Fibroblast of skin of right quadriceps (primary cell): ENCODE measurements around the gene DYRK3.

Source experiments
- DNase-seq: peaks from one replicate; pipeline ENCODE4 v3.0.0-alpha.2; 2013

Gene DYRK3

DNA sequence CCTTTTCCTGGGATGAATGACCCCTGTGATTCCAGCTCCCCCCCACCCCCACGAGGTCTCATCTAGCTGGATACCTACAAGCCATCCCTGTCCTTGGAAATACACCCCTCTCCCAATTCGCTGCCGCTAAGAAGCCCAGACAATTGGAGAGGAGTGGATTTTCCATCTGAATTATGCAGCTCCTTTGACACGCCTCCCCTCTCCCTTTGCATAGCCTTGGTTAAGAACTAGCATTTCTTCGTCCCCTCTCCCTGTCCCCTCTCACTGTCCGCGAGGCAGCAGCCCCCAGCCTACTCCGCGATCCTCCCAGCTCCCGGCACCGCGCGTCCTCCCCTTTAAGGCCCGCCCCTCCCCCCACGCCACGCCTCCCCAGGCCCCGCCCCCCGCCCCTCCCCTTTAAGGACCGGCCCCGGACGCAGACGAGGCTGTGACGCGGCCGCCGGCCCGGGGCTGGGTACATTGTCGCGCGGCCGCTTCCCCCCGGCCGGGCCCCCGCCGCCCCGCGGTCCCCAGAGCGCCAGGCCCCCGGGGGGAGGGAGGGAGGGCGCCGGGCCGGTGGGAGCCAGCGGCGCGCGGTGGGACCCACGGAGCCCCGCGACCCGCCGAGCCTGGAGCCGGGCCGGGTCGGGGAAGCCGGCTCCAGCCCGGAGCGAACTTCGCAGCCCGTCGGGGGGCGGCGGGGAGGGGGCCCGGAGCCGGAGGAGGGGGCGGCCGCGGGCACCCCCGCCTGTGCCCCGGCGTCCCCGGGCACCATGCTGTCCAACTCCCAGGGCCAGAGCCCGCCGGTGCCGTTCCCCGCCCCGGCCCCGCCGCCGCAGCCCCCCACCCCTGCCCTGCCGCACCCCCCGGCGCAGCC, 49.4 kb downstream of the DYRK3 start, which contains the start of gene MAPKAPK2:
Gene MAPKAPK2, plus strand, starts transcription at position 428 of the 856 bp plus-strand sequence. Its CDS starts 325 bp downstream, at position 753.
- peak; percentile 75 for DNase-seq

DNA sequence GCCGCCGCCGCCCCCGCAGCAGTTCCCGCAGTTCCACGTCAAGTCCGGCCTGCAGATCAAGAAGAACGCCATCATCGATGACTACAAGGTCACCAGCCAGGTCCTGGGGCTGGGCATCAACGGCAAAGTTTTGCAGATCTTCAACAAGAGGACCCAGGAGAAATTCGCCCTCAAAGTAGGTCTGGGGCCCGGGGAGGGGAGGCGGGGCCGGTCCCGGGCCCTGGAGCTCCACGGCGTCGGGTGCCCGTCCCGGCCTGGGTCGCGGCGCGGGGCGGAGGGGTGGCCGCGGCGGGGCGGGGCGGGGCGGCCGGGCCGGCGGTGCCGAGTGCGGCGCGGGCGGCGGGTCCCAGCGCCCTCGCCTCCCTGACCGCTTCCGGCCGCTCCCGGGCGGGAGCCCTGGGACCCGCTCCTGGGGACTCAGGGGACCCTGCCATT, 50.0 kb downstream of the DYRK3 start:
- DNase-seq = no peak

DNA sequence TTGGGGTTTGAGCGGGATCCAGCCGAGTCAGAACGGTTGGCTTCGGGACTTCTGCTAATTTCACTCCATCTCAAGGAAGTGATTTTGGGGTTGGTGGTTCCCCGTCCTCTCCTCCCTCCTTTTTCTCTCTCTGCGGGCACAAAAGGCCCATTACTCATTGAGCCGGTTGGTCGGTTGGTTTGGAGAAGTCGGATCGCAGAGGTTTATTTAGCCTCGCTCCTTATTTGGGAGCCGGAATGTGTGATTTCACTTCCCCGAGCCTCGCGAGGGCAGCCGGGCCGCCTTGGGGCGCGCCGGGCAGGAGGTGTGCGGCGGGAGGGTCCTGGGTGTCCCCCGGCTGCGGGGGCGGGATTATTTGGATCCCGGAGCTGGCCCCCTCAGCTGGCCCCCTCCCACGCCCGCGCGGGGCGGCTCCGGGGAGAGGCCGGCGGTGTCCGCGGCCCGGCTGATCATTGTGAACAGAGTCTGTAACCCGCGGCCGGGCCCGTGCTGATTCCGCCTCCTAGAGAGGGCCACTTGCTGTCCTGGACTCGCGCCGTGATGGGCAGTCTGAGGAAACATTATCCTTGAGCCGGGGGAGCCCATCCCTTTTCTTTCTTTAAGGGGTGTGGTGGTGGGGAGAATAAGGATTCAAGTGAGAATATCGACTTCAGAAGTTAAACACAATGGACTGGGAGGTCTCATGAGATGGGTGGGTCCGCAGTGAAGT, 50.6 kb downstream of the DYRK3 start:
- peak; percentile 76 for DNase-seq

DNA sequence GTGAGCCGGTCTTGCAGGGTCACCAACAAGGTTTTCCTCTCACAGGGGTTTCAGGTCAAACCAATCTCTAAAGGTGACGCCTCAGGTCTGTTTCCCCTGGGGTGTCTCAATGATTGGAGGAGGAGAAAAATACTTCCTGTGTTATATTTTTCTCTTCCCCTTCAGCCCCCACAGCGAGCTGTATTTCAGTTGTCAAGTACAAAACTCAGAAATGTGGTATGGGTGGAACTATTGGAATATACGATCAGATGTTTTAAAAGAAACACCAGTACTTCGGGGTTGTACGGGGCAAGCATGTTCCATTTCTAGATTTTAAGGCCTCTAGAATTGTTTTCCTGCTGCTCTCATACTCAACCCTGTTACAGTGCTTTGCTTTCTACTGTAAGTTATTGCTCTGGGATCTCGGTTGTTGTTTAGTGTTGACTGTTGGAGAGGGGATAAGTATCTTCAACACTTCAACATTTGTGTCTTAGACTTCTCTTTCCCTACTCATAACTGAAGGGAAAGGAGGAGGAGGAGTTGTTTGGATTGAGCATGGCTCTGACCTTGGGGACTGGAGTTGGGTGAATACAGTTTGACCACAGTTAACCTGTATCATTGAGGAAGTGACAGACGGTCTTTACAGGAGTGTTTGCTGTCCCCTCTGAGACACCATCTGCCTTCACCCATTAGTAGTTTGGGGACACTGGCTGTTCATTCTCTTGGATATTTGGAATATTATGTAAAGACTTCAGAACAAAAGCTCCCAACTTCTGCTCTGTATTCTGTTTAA, 51.3 kb downstream of the DYRK3 start:
- DNase-seq = no peak

DNA sequence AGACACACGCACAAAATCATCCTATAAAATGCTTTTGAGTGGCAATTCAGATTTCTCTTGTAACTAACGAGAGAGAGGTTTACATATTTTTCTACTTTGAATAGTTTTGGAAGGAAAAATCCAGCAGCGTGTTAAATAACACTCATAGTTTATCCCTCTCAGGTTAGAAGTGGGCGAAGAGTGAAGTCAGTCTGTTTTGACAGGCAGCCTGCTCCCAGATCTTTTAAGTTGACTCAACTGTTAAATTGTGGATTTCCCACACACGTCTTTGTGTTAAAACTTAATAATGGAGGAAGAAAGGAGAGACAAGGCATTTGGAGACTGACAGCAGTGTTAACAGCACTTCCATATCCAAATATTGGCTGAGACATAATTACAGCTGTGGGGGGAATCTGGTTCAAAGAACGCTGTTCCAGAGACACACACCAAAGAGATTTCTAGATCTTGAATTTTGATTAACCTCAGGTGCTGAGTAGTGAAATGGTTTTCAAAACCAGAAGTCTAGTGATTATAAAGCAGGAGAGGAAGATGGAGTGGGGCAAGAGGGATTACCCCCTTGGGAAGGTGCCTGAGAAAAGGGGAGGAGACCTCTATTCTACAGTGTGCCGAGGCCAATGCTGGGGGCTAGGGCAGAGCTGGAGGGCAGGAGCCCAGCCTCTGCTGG, 52.0 kb downstream of the DYRK3 start:
- DNase-seq = no peak

DNA sequence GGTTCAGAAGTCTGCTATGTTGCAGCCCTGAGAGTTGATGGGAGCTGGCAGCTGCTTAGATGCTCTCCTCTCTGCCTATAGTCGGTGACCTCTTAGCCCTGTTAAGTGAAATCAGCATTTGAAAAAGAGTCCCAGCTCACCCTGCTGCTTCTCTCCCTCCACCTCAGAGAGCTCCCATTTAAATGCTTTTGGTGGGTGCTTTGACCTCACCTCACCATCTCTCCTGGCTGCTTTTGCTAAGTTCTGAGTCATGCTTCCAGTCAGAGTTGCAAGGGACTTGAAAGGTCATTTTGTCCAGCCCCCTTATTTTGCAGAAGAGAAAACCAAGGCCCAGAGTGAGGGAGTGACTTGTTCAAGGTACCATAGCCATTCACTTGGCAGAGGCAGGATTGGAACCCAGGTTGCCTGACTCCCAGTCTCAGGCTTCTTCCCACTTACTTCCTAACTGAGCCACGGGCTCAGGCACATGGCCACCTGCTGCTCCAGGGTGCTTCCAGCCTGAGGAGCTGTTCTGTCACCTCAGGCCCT, 52.6 kb downstream of the DYRK3 start:
- DNase-seq = peak; percentile 28

DNA sequence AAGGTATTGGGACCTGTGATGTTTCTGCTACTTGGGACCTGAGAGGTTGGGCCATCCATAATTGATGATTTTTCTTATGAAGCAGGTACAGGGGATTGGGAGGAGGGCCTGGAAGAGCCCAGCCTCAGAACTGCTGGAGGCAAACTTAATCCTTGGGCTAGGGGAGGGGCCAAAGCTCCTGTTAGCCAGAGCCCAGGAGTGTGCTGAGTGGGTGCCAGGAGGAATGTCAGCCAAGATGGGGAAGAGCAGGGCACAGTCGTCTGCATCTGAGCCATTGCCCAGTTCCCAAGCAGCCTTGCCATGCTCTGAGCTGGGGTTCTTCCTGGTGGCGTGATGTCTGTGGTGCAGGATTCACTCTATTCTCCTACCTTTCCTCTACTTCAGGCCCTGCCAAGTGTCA, 55.2 kb downstream of the DYRK3 start:
- no peak for DNase-seq

DNA sequence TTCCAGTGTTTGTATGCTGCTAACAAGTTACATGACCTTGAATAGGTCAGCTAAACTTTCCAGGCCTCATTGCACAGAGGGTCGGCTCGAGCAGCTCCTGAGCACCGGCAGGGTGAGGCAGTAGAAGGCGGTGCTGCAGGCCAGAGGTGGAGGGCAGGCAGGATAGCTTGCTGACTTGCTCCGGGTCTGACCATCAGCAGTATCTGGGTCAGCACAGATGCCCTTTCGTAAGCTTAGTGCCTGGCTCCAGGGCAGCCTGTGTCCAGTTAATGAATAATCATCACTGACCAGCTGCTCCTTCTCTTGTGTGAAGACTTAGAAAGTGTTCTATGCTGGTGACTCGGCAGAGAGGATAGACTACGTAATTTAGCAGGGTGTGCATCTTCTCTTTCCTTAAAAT, 56.3 kb downstream of the DYRK3 start:
- DNase-seq = no peak

DNA sequence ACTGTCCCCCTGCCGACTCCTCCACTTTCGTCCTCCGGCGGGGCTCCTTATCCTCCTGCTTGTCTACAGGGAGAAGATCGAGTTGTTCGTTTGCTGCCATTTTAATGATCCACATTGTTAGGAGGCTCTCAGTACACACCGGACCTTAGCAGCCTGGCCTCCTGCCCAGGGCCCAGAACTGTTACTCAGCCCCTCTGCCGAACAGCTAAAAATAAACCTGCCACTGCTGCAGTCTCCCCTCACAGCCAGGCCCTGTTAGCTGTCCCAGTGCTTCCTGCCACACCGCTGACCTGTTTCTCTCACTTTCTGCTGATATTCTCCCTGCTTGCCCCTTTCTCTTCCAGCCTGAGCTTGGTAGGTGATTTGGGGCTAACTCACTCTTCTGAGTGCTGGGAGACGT, 57.7 kb downstream of the DYRK3 start:
- DNase-seq = peak; percentile 70

DNA sequence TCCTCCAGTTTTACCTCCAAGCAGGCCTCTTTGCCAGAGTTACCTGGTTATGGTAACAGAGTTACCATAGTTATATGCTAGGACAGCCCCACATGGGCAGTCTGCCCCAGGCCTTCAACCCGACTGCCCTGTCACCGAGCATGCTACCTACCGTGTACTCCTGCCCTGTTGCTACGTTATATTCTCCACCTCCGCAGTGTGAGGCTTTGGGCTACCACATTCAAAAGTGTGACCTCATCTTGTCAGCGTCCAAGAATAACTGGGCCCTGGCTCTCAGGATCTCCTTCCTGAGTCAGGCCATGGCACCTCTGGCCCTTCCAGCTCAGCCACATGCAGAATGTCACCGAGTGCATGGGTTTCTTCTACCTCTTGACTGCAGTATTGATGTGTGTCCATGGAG, 58.3 kb downstream of the DYRK3 start:
- DNase-seq = no peak

DNA sequence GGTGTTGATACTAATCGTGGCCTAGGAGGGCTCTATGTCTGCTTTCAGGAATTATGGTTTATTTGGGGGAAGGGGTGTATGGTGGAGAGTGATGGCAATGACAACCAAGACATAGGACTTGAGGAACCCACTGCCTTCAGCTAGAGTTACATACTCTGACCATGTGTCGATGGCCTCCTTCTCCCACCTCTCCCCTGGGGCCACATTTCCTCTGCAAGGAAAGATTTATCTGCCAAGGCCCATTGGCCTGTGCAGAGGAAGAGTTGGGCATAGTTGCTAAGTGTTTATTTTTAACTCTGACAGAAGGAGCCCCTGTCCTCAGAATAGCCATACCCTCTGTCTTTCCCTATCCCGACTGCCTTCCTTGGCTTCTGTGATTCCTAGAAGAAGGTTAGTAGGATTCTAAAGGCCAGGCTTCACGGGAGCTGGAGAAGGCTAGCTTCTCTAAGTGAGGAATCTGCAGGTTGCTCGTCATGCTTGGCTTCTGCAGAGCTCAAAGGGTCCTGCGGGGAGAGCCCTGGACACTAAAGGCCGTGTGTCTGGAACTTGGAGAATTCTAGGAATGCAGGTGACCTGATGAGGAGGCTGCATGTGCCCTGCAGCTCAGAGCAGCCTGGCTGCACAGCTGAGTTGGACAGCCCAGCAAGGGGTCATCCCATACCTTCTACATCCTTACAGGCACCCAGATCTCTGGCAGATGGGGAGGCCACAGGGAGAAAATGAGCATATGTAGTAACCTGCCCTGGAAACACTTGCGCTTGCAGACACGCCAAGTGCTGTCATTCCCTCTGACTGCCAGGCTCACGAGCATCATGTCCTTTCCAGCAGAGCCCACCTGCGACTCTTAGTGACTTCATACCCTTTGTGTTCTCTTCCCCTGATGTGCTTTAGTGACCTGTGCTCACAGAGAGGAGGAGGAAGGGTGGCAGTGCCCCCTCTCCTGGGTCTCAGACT, 59.1 kb downstream of the DYRK3 start:
- no peak for DNase-seq

DNA sequence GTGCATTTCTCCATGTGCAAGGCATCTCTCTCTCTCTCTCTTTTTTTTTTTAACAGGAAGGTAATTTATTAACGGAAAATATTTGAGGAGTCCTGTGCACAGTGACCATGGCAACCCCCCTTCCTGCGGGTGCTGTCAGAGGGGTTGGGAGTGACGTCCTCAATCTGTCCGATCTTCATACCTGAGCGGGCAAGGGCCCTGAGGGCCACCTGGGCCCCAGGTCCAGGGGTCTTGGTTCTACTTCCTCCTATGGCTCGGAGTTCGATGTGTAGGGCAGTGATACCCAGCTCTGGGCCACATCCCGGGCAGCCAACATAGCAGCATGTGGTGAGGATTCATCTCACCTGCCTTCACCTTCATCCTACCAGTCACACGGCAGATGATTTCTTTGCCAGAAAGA, 60.4 kb downstream of the DYRK3 start:
- no peak for DNase-seq

DNA sequence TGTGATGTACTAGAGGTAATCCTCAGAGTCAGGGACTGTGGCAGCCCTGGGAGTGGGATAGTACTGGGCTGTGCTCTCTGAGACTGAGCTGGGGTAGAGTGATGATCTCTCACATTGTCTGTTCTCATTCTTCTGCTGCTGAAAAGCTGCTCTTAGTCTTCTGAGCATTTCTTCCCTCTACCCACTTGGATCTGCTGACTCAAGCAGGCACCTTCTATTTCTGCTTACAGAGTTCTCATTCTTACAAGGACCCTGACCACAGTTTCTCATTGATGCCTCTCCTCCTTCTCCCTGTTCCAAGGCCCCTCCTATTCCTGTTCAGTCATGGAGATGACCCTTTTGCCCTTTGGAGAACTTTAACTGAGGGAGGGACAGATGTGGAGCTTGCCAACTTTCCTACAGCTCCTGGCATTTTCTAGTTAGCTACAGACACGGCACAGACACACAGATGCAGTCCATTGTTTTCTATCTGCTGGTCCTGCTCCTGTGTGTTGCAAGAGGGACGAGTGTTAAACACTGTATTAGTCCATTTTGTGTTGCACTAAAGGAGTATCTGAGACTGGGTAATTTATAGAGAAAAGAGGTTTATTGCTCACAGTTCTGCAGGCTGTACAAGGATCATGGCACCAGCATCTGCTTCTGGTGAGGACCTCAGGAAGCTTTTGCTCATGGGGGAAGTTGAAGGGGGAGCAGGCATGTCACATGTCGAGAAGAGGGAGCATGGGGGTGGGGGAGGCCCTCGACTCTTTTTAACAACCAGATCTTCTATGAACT, 61.7 kb downstream of the DYRK3 start:
- no peak for DNase-seq

DNA sequence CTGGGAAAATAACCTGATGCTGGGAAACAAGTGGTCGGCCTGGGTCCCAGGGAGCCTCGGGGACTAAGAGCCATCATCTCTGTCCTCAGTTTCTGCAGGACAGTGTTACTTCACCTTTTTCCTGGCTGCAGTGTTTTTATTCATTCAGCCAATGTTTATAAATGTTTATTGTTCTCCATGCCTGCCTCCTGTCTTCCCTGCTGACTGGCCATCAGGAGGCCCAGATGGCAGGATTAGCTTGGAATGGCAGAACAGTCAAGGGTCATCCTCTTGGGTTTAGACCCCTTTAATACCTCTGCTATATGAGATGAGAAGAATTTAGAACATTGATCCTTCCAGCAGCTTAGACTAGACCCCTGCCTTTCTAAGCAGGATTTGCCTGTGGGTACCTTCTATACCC, 62.7 kb downstream of the DYRK3 start:
- no peak for DNase-seq
